ENCODE data around the gene SEC22A.

DNA sequence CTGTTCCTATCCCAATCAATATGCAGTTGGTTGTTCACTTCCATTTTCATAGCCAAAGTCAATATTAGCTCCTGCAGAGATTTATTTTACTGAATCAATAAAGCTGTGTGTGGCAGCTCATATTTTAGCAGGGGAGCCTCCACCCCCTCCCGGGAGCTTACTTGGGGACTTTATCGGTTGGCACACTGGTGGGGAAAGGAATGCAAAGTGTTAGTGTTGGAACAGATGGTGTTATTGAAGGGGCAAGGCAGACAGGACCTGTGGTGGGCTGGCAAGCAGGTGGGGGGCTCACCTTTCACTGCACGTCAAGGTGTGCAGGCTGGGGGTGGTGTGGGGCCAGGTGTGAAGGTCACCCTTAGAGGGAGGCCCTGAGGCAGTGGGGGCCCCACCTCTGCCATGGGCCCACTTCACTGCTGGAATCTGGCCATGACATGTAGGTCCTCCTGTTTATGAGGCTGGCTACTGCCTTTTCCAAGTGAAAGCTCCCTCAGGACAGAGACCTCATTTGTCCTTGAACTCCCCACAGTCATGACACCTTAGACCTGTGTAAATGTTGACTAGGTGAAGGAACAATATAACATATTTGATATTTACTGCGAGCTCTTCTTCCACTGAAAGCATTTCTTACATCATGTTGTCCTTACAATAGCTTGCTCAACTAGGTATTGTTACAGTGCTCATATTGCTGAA lies 44.0 kb upstream of the SEC22A start:
- TF ChIP-seq, protein P1, sequence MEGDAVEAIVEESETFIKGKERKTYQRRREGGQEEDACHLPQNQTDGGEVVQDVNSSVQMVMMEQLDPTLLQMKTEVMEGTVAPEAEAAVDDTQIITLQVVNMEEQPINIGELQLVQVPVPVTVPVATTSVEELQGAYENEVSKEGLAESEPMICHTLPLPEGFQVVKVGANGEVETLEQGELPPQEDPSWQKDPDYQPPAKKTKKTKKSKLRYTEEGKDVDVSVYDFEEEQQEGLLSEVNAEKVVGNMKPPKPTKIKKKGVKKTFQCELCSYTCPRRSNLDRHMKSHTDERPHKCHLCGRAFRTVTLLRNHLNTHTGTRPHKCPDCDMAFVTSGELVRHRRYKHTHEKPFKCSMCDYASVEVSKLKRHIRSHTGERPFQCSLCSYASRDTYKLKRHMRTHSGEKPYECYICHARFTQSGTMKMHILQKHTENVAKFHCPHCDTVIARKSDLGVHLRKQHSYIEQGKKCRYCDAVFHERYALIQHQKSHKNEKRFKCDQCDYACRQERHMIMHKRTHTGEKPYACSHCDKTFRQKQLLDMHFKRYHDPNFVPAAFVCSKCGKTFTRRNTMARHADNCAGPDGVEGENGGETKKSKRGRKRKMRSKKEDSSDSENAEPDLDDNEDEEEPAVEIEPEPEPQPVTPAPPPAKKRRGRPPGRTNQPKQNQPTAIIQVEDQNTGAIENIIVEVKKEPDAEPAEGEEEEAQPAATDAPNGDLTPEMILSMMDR (IDR thresholded peaks at IDR 0.05; ENCODE audit: low read length) = no peak
- TF ChIP-seq EZH2 (IDR thresholded peaks at IDR 0.05; ENCODE audit: borderline replicate concordance, low read length) = no peak
